Mucosa of stomach (tissue), 1 donor: ENCODE results near the gene F2RL3.

ENCODE experiments used
- H3K27me3 ChIP-seq: one replicate; pipeline ENCODE4 v1.7.0; 2013; ENCODE audit warnings: mild to moderate bottlenecking, low read length; ENCODE audit not compliant: control insufficient read depth, insufficient read depth
- H3K36me3 ChIP-seq: one replicate; pipeline ENCODE4 v1.7.0; 2013; ENCODE audit warnings: low read length; ENCODE audit not compliant: control insufficient read depth, insufficient read depth
- H3K4me1 ChIP-seq: one replicate; pipeline ENCODE4 v1.7.0; 2013; ENCODE audit warnings: mild to moderate bottlenecking, low read length; ENCODE audit not compliant: control insufficient read depth, insufficient read depth
- H3K4me3 ChIP-seq: one replicate; pipeline ENCODE4 v1.7.0; 2013; ENCODE audit warnings: low read length
- H3K9ac ChIP-seq: one replicate; pipeline ENCODE4 v1.7.0; 2013; ENCODE audit warnings: mild to moderate bottlenecking, low read length, moderate library complexity
- H3K9me3 ChIP-seq: one replicate; pipeline ENCODE4 v1.7.0; 2013; ENCODE audit warnings: mild to moderate bottlenecking, low read length, moderate library complexity; ENCODE audit not compliant: control insufficient read depth
- donor health status: Pancreatic carcinoma.

Gene F2RL3

GRCh38 chr19:16876904-16877361 lies 11.9 kb upstream of the F2RL3 start:
- Histone ChIP-seq H3K4me3 (no peak overlapping the region), H3K36me3 (peaks cover 14% of the 10 kb centered on the region), H3K9ac (no peak overlapping the region), H3K9me3 (peaks cover 13% of the 10 kb centered on the region), H3K27me3 (no peaks in the 10 kb centered on the region), H3K4me1 (peaks cover 10% of the 10 kb centered on the region)

GRCh38 chr19:16877581-16877980 lies 11.2 kb upstream of the F2RL3 start:
- Histone ChIP-seq H3K27me3 (no peaks in the 10 kb centered on the region), H3K36me3 (peaks cover 14% of the 10 kb centered on the region), H3K9ac (no peak overlapping the region), H3K9me3 (peaks cover 19% of the 10 kb centered on the region), H3K4me1 (peaks cover 5% of the 10 kb centered on the region), H3K4me3 (no peak overlapping the region)

- peaks cover 19% of the 10 kb centered on the region for H3K9me3 ChIP-seq
- no peak overlapping the region for H3K4me3 ChIP-seq
- no peak overlapping the region for H3K9ac ChIP-seq
- no peaks in the 10 kb centered on the region for H3K4me1 ChIP-seq
- no peaks in the 10 kb centered on the region for H3K27me3 ChIP-seq
- peaks cover 14% of the 10 kb centered on the region for H3K36me3 ChIP-seq
These were observed 10.4 kb upstream of the F2RL3 start for GRCh38 chr19:16878181-16878965.

- Histone ChIP-seq H3K36me3 (peaks cover 14% of the 10 kb centered on the region), H3K9ac (no peak overlapping the region), H3K9me3 (peaks cover 19% of the 10 kb centered on the region), H3K27me3 (no peaks in the 10 kb centered on the region), H3K4me3 (no peak overlapping the region), H3K4me1 (no peaks in the 10 kb centered on the region)
These were observed 7.8 kb upstream of the F2RL3 start for GRCh38 chr19:16880884-16881554.

GRCh38 chr19:16882146-16882545 lies 6.7 kb upstream of the F2RL3 start:
- Histone ChIP-seq H3K4me1 (no peaks in the 10 kb centered on the region), H3K4me3 (no peak overlapping the region), H3K27me3 (no peaks in the 10 kb centered on the region), H3K36me3 (peaks cover 7% of the 10 kb centered on the region), H3K9ac (no peak overlapping the region), H3K9me3 (peaks cover 19% of the 10 kb centered on the region)

- H3K27me3 ChIP-seq = peaks cover 7% of the 10 kb centered on the region
- peaks cover 19% of the 10 kb centered on the region for H3K9me3 ChIP-seq
- no peak overlapping the region for H3K4me3 ChIP-seq
- no peaks in the 10 kb centered on the region for H3K4me1 ChIP-seq
- H3K9ac ChIP-seq = no peak overlapping the region
- H3K36me3 ChIP-seq = no peaks in the 10 kb centered on the region
These were observed 5.3 kb upstream of the F2RL3 start for GRCh38 chr19:16883522-16883921.

- Histone ChIP-seq H3K4me1 (no peaks in the 10 kb centered on the region), H3K4me3 (no peak overlapping the region), H3K9ac (no peak overlapping the region), H3K36me3 (no peaks in the 10 kb centered on the region), H3K27me3 (peaks cover 15% of the 10 kb centered on the region), H3K9me3 (peaks cover 19% of the 10 kb centered on the region)
These were observed 3.6 kb upstream of the F2RL3 start for GRCh38 chr19:16885166-16885565.

- no peak overlapping the region for H3K4me3 ChIP-seq
- H3K4me1 ChIP-seq = no peaks in the 10 kb centered on the region
- peaks cover 12% of the 10 kb centered on the region for H3K9me3 ChIP-seq
- H3K9ac ChIP-seq = no peak overlapping the region
- peaks cover 15% of the 10 kb centered on the region for H3K27me3 ChIP-seq
- H3K36me3 ChIP-seq = no peaks in the 10 kb centered on the region
These were observed 2.4 kb upstream of the F2RL3 start for GRCh38 chr19:16886305-16886880.

GRCh38 chr19:16887353-16888265 lies 1.2 kb upstream of the F2RL3 start:
- Histone ChIP-seq H3K4me3 (no peak overlapping the region), H3K9ac (no peak overlapping the region), H3K4me1 (no peaks in the 10 kb centered on the region), H3K36me3 (no peaks in the 10 kb centered on the region), H3K27me3 (peaks cover 15% of the 10 kb centered on the region), H3K9me3 (peaks cover under 1% of the 10 kb centered on the region)

- H3K4me3 ChIP-seq = no peak overlapping the region
- H3K9ac ChIP-seq = no peak overlapping the region
- no peaks in the 10 kb centered on the region for H3K9me3 ChIP-seq
- H3K36me3 ChIP-seq = no peaks in the 10 kb centered on the region
- peaks cover 15% of the 10 kb centered on the region for H3K27me3 ChIP-seq
- no peaks in the 10 kb centered on the region for H3K4me1 ChIP-seq
These were observed 625 bp downstream of the F2RL3 start for GRCh38 chr19:16889366-16889882.

- no peaks in the 10 kb centered on the region for H3K36me3 ChIP-seq
- no peak overlapping the region for H3K4me3 ChIP-seq
- H3K27me3 ChIP-seq = peaks cover 15% of the 10 kb centered on the region
- no peaks in the 10 kb centered on the region for H3K4me1 ChIP-seq
- no peak overlapping the region for H3K9ac ChIP-seq
- no peaks in the 10 kb centered on the region for H3K9me3 ChIP-seq
These were observed 1.2 kb downstream of the F2RL3 start for GRCh38 chr19:16889883-16890460.
